ENCODE measurements around the gene LUZP2. TPM values are rescaled to one million over a fixed set of nuclear protein-coding genes. Genes with fewer than 3 reads are reported as not detected.

Gene LUZP2
- total RNA-seq, 4 donors from 2014 or later, result 0.04 to 0.62 (median 0.11) TPM; not detected in 1

- WGBS, 2 donors, result 78% methylated on average over 1 of the region's 1 CpG
- TF ChIP-seq, protein P1, sequence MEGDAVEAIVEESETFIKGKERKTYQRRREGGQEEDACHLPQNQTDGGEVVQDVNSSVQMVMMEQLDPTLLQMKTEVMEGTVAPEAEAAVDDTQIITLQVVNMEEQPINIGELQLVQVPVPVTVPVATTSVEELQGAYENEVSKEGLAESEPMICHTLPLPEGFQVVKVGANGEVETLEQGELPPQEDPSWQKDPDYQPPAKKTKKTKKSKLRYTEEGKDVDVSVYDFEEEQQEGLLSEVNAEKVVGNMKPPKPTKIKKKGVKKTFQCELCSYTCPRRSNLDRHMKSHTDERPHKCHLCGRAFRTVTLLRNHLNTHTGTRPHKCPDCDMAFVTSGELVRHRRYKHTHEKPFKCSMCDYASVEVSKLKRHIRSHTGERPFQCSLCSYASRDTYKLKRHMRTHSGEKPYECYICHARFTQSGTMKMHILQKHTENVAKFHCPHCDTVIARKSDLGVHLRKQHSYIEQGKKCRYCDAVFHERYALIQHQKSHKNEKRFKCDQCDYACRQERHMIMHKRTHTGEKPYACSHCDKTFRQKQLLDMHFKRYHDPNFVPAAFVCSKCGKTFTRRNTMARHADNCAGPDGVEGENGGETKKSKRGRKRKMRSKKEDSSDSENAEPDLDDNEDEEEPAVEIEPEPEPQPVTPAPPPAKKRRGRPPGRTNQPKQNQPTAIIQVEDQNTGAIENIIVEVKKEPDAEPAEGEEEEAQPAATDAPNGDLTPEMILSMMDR (IDR thresholded peaks at IDR 0.05), result no peak
- no peak for TF ChIP-seq POLR2A (IDR thresholded peaks at IDR 0.05)
- intact Hi-C loops (cut with DNase I; ENCODE audit: low total_unique reads), result loop anchor here (10.0 kb wide), 1 partner anchor 504 kb away; no protein-coding TSS in a partner anchor
- no peak overlapping the region for H3K4me3 ChIP-seq (ENCODE audit: low read depth, poor library complexity, severe bottlenecking)
- no peak for DNase-seq (ENCODE audit: low spot score in 2 of 2)
Observed at GRCh38 chr11:25048632-25049031, 551.8 kb downstream of the LUZP2 start.

DNA sequence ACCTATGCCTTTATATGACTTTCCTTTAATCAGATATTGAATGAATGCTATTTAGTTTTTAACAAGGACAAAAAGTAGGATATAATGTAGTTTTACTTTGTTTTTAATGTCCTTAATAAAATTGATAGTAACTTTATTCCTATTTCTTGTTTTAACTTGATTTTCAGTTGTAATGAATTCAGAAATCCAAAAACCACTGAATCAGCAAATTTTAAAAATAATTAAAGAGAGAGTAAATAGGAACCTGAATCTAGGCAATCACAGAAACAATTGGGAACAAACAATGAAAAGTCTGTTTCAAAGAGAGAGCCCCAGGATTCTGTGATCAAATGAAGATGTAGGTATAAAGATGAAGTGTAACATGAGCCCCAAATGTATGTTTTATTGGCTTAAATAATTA lies 556.0 kb downstream of the LUZP2 start:
- H3K4me3 ChIP-seq (ENCODE audit: low read depth, poor library complexity, severe bottlenecking), result no peak overlapping the region
- no peak for DNase-seq (ENCODE audit: low spot score in 2 of 2)
- intact Hi-C loops (cut with DNase I; ENCODE audit: low total_unique reads), result no loop called here
- TF ChIP-seq POLR2A (IDR thresholded peaks at IDR 0.05), result no peak
- TF ChIP-seq, protein P1 (IDR thresholded peaks at IDR 0.05), result no peak

- DNase-seq (ENCODE audit: low spot score in 2 of 2), result no peak
- TF ChIP-seq, protein P1 (IDR thresholded peaks at IDR 0.05), result no peak
- TF ChIP-seq POLR2A (IDR thresholded peaks at IDR 0.05), result no peak
- no peak overlapping the region for H3K4me3 ChIP-seq (ENCODE audit: low read depth, poor library complexity, severe bottlenecking)
- intact Hi-C loops (cut with DNase I; ENCODE audit: low total_unique reads), result no loop called here
Observed at GRCh38 chr11:25057861-25058260, 561.0 kb downstream of the LUZP2 start.

DNA sequence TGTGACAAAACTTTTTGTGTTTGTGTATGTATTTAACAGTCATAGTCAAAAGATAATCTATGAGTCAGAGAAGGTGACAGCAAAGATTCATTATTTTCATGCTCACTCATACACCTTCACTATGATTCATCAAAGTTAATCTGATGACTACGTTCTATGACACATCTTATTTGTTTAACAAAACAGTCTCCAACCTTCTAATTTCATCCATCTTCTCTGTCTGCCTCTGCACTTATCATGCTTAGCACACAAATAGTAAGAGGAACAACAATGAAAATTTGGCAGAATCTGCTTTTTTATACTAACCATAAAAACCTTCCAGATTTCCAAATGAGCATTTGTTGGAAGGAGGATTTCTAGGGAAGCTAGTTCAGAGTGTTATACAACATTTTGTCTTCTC lies 568.9 kb downstream of the LUZP2 start:
- intact Hi-C loops (cut with DNase I; ENCODE audit: low total_unique reads), result no loop called here
- TF ChIP-seq, protein P1 (IDR thresholded peaks at IDR 0.05), result no peak
- TF ChIP-seq POLR2A (IDR thresholded peaks at IDR 0.05), result no peak
- 40 to 41% methylated on average over 1 of the region's 1 CpG for WGBS, 2 donors
- H3K4me3 ChIP-seq (ENCODE audit: low read depth, poor library complexity, severe bottlenecking), result no peak overlapping the region
- DNase-seq (ENCODE audit: low spot score in 2 of 2), result no peak

DNA sequence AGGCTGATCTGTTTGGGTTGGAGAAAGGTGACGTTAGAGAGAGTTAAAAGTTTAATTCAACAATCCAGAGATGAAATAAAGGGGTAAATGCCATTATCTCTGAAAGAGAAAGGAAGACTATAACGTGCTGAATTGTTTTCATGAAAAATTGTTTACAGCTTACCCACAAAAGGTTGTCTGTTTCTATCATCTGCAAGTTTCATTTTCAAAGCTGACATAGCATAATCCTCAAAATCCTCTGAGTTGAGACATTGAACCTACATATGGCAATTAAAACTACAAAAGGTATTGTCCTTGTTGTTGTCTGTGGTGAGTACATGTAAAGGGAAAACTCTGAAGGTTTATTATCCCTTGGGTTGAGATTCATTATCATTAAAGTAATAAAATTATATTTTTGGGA lies 569.9 kb downstream of the LUZP2 start:
- TF ChIP-seq, protein P1 (IDR thresholded peaks at IDR 0.05), result no peak
- TF ChIP-seq POLR2A (IDR thresholded peaks at IDR 0.05), result no peak
- intact Hi-C loops (cut with DNase I; ENCODE audit: low total_unique reads), result no loop called here
- no peak overlapping the region for H3K4me3 ChIP-seq (ENCODE audit: low read depth, poor library complexity, severe bottlenecking)
- no peak for DNase-seq (ENCODE audit: low spot score in 2 of 2)
- WGBS, 2 donors, result 37 to 62% methylated on average over 2 of the region's 2 CpGs

DNA sequence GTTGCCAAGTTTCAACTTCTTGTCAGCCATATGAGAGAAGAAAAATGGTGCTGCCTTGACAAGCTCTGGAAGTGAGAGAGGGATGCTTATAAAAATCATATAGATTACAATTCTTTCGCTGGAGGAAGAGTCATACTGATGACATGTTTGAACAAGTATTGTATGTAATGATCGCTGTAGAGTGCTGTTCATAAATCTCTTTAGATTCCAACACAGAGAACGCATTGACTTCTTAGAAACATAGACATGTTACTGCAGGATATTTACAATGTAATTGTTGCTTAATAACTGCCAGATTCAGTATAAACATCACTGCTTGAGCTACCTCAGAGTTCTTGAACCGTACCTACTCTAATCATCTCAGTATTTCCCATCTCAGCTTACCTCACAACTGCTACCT lies 571.6 kb downstream of the LUZP2 start:
- H3K4me3 ChIP-seq (ENCODE audit: low read depth, poor library complexity, severe bottlenecking), result no peak overlapping the region
- intact Hi-C loops (cut with DNase I; ENCODE audit: low total_unique reads), result no loop called here
- DNase-seq (ENCODE audit: low spot score in 2 of 2), result no peak
- TF ChIP-seq, protein P1 (IDR thresholded peaks at IDR 0.05), result no peak
- TF ChIP-seq POLR2A (IDR thresholded peaks at IDR 0.05), result no peak
- 41 to 52% methylated on average over 4 of the region's 4 CpGs for WGBS, 2 donors
